Vagina (tissue), 2 donors: Measurements from ENCODE around the gene MSLN.

ENCODE experiments used
- POLR2A ChIP-seq, 2 donors: fragments of 450-650 bp; IDR thresholded peaks; one replicate each; pipeline ENCODE4 v1.6.1; 2017; ENCODE audit warnings: antibody characterized with exemption in 2 of 2, mild to moderate bottlenecking in 2 of 2, moderate library complexity in 2 of 2
- TF ChIP-seq, protein P1 (sequence below), 3 experiments: fragments of 450-650 bp in 2 of 3; fragments of 200-600 bp in 1 of 3; sonication (generic) in 1 of 3; IDR thresholded peaks; one replicate each; pipeline ENCODE4 v1.5.1; 2017 to 2019; ENCODE audit warnings: antibody characterized with exemption in 3 of 3, mild to moderate bottlenecking in 2 of 3, moderate library complexity in 2 of 3

DNA sequence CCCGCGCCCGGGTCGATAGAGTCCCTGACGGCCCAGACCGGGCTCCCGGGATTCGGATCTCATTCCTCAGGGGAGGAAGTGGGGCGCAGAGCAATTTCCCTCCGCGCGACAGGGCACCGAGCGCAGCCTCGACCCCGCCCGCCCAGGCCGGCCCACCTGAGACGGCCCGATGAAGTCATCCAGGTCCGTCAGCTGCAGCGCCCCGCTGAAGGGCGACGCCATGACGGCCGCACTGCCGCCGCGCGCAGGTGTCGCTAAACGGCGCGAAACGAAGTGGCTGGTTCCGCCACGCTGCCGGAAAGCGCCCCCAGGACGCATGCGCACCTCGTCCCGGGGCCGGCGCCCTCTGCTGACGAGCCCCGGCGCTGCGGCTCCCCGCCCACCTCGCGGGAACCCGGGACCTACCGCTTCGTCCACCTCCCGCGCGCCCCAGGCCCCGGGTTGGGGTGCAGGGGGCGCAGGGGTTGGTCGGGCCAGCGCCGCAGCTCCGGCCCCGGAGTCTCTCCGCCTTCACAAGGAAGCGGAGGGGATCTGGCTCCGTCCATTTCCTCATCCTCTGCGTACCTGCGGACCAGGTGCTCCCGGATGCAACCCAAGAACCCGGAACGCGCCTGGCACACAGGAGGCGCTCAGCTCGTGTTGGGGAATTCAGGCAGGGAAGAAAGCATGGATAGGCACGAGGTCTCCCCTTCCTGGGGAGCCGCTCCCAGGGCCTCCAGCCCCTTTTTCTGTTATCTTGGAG is 19.6 kb upstream of the MSLN start, which contains the start of gene CIAO3:
- TF ChIP-seq, protein P1, sequence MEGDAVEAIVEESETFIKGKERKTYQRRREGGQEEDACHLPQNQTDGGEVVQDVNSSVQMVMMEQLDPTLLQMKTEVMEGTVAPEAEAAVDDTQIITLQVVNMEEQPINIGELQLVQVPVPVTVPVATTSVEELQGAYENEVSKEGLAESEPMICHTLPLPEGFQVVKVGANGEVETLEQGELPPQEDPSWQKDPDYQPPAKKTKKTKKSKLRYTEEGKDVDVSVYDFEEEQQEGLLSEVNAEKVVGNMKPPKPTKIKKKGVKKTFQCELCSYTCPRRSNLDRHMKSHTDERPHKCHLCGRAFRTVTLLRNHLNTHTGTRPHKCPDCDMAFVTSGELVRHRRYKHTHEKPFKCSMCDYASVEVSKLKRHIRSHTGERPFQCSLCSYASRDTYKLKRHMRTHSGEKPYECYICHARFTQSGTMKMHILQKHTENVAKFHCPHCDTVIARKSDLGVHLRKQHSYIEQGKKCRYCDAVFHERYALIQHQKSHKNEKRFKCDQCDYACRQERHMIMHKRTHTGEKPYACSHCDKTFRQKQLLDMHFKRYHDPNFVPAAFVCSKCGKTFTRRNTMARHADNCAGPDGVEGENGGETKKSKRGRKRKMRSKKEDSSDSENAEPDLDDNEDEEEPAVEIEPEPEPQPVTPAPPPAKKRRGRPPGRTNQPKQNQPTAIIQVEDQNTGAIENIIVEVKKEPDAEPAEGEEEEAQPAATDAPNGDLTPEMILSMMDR (IDR thresholded peaks at IDR 0.05), result peak; percentile 87 to 99 (median 97)
- no peak for TF ChIP-seq POLR2A (IDR thresholded peaks at IDR 0.05)
